ENCODE measurements around the gene OSBP2. TPM values are rescaled to one million over a fixed set of nuclear protein-coding genes. Genes with fewer than 3 reads are reported as not detected.

OSBP2 gene
- polyA plus RNA-seq, 4 donors = 4.7 to 7.3 (median 6.8) TPM

DNA sequence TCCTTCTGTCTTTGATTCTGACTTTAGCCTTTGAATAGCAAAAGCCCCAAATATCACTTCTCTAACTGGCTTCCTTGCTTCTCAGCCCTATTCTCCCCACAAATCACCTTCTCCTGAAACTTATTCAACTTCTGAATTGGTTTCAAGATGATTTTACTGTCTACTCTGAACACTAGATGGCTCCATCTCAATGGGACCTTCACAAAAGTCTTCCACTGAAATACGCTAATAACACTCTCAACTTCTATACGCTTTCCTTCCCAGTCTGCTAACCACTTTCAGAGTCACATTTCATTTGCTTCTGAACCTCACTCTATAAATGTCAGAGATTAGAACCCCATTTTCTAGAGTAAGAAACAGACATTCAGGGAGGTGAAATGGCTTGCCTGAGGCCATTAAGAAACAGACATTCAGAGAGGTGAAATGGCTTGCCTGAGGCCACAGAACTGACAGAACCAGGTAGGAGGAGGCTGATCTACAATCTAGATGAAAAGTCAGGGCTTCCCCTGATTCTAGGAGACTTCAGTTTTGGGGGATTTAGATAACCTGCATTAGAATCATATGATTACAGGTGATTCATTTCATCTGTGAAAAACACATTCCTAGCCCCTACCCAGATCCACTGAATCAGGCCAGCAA, 253.3 kb downstream of the OSBP2 start:
- DNase-seq (ENCODE audit: low read depth in 4 of 4, low spot score in 2 of 4) = peak in 3 of 4 donors; percentile 15 to 36 (median 26)

DNA sequence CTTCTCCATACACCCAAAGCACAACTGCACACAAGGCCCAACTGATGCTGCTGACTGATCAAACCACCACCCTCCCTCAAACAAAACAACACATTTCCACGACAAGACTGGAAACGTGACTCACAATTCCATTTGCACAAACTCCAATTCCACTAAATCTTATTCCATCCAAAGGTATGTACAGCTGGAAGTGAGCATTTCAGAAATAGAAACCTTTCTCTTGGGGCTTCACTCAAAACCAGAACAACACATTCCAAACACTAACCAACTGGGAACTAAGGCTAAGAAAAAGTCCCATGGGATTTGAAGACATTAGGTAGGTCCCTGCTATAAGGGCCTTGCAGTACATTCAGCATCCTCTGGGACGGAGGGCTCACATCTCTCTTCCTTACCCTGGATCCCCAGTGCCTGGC, 254.3 kb downstream of the OSBP2 start:
- no peak for DNase-seq (ENCODE audit: low read depth in 4 of 4, low spot score in 2 of 4)

DNA sequence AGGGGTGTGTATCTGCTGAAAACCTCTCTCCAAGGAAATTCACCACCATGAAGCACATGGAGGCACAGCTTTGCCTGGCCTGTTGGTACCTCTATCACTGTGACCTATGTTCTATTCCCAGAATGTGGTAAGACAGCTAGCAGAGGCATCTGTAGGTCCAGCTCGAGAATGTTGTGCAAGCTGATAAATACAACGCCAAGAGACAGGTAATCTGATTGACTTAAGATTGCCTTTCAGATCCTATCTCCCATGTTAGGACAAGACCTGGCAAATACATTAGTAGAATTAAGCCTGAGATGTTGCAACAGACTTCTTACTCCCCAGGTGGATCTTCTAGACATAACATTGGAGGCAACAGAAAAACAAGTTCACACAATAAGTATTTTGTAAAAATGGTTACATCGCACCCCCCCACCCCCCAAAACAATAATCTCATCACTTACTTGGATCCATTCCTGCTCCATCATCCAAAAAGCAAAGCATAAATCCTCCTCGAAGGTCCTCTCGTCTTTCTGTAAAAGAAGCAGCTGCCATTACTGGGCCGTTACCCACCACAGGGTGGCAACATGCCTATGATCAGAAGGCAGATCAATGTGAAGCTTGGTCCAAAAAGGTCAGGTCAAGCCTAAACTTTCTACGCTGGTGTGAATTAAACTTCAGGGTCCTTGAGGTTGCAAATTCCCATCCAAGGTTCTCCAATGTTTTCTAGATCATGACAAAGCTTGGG, 255.4 kb downstream of the OSBP2 start:
- no peak for DNase-seq (ENCODE audit: low read depth in 4 of 4, low spot score in 2 of 4)

DNA sequence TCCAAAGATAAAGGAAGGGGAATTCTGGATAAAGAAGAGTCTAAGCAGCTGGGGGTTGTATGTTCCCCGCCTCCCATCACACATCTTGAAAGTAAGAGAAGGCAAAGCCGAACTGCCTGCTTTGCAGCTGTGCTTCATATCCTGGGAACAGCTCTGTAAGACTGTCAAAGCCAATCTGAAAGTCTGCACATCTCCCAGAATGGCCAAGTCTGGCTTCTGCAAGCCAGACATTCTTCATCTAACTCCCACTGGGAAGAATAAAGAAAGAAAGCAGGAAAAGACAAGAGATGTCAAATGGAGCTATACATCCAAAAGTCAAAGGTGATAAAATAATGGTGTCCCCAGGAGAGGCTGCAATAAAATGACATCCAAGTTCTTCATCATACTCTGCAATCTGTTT, 258.5 kb downstream of the OSBP2 start:
- no peak for DNase-seq (ENCODE audit: low read depth in 4 of 4, low spot score in 2 of 4)

DNA sequence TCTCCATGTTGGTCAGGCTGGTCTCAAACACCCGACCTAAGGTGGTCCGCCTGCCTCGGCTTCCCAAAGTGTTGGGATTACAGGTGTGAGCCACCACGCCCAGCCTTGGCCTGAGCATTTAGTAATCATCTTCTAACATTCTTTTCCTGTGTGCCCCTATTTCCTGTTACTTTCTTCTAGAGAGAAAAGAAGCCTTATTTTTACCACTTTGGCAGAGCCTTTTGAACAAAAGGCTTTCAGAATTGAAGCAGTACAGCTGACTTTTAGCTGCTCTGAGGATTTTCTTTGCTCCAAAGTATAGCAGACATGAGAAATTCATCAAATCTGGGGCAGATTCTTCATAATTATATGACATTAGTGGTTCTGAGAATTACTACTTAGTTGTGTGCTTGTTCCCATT, 260.5 kb downstream of the OSBP2 start:
- DNase-seq (ENCODE audit: low read depth in 4 of 4, low spot score in 2 of 4) = no peak

Other genes starting within 250 kb of the OSBP2 start
- under 1 TPM in 1 of 4 donors, not detected in 3; 0.08 TPM for gene SEC14L3, start 222.9 kb upstream of the OSBP2 start, polyA plus RNA-seq (ENCODE audit: insufficient read length in 4 of 4)
- 1 to 10 TPM in 2 of 4 donors, under 1 TPM in 2; 0.59 to 1.4 (median 0.91) TPM for gene SEC14L4, start 189.2 kb upstream of the OSBP2 start, polyA plus RNA-seq (ENCODE audit: insufficient read length in 4 of 4)
- gene SEC14L6, start 148.1 kb upstream of the OSBP2 start, polyA plus RNA-seq (ENCODE audit: insufficient read length in 4 of 4) = 1 to 10 TPM; 5.5 to 8.9 (median 7.4) TPM
- gene GAL3ST1, start 120.2 kb upstream of the OSBP2 start, polyA plus RNA-seq (ENCODE audit: insufficient read length in 4 of 4) = 10 to 100 TPM; 24.9 to 41.0 (median 35.6) TPM
- 10 to 100 TPM; 69.5 to 79.8 (median 72.9) TPM for gene PES1, start 103.0 kb upstream of the OSBP2 start, polyA plus RNA-seq (ENCODE audit: insufficient read length in 4 of 4)
- 10 to 100 TPM; 49.0 to 62.2 (median 56.9) TPM for gene TCN2, start 87.7 kb upstream of the OSBP2 start, polyA plus RNA-seq (ENCODE audit: insufficient read length in 4 of 4)
- gene SLC35E4, start 59.1 kb upstream of the OSBP2 start, polyA plus RNA-seq (ENCODE audit: insufficient read length in 4 of 4) = 1 to 10 TPM; 1.8 to 2.4 (median 2.0) TPM
- 10 to 100 TPM in 1 of 4 donors, 1 to 10 TPM in 3; 5.3 to 12.1 (median 8.1) TPM for gene DUSP18, start 27.0 kb upstream of the OSBP2 start, polyA plus RNA-seq (ENCODE audit: insufficient read length in 4 of 4)

Measured in left renal cortex interstitium (tissue), 4 donors.